PC-3 (cell line): ENCODE results near the gene SRPRA. TPM values are rescaled to one million over a fixed set of nuclear protein-coding genes. Genes with fewer than 3 reads are reported as not detected.

ENCODE experiments used
- total RNA-seq: library from RNA; depleted of rRNA; stranded (reverse); fragments of >200 nt; gene quantifications from 2 replicates; pipeline ENCODE4 v1.2.3, GENCODE V29; 2014; rRNA removed

SRPRA gene
- total RNA-seq, 1 experiment from 2014 or later = 143 TPM

Other genes with a start within 250 kb of the SRPRA start
- 4.4 and 10.1 TPM in 2 replicates for gene CDON, start 206.0 kb downstream of the SRPRA start, total RNA-seq
- gene RPUSD4, start 57.2 kb downstream of the SRPRA start, total RNA-seq = 39.7 and 40.2 TPM in 2 replicates
- gene FAM118B, start 57.1 kb downstream of the SRPRA start, total RNA-seq = 17.0 and 24.3 TPM in 2 replicates
- gene FOXRED1, start 259 bp upstream of the SRPRA start, total RNA-seq = 55.6 and 72.0 TPM in 2 replicates
- 8.4 and 12.1 TPM in 2 replicates for gene TIRAP, start 14.2 kb upstream of the SRPRA start, total RNA-seq
- gene DCPS, start 35.2 kb upstream of the SRPRA start, total RNA-seq = 52.6 and 55.1 TPM in 2 replicates
- 126 and 148 TPM in 2 replicates for gene ST3GAL4, start 86.8 kb upstream of the SRPRA start, total RNA-seq